BE2C (cell line): ENCODE results near the gene ARMCX2.
A peak's percentile ranks its signal among the peaks of the same experiment; 100 is the strongest.

ENCODE experiments used
- DNase-seq: peaks from one replicate; pipeline ENCODE4 v3.0.0-alpha.2; 2020
- H3K27me3 ChIP-seq: fragments of 250-450 bp; sonication (Bioruptor Pico); 2 replicates; pipeline ENCODE4 v1.5.1; 2020; ENCODE audit warnings: mild to moderate bottlenecking
- H3K36me3 ChIP-seq: fragments of 250-450 bp; sonication (Bioruptor Pico); 2 replicates; pipeline ENCODE4 v1.5.1; 2020; ENCODE audit warnings: mild to moderate bottlenecking
- H3K4me1 ChIP-seq: fragments of 250-450 bp; sonication (Bioruptor Pico); 2 replicates; pipeline ENCODE4 v1.5.1; 2020
- H3K4me3 ChIP-seq: 2 replicates; pipeline ENCODE4 v1.5.1; 2011; ENCODE audit warnings: low read depth, low read length
- H3K9me3 ChIP-seq: fragments of 250-450 bp; sonication (Bioruptor Pico); 2 replicates; pipeline ENCODE4 v1.5.1; 2020
- CTCF ChIP-seq: IDR thresholded peaks from 2 replicates; pipeline ENCODE4 v1.5.1; 2012; ENCODE audit warnings: mild to moderate bottlenecking, low read depth, low read length

The ARMCX2 gene

GRCh38 chrX:101685923-101686322, 26.3 kb upstream of the ARMCX2 start:
- H3K4me3 ChIP-seq, result no peak overlapping the region
- no peaks in the 10 kb centered on the region for H3K4me1 ChIP-seq
- no peaks in the 10 kb centered on the region for H3K36me3 ChIP-seq
- no peak for TF ChIP-seq CTCF
- no peaks in the 10 kb centered on the region for H3K9me3 ChIP-seq
- no peaks in the 10 kb centered on the region for H3K27me3 ChIP-seq
- DNase-seq, result no peak

- H3K4me1 ChIP-seq, result no peaks in the 10 kb centered on the region
- H3K9me3 ChIP-seq, result no peaks in the 10 kb centered on the region
- no peak for DNase-seq
- no peaks in the 10 kb centered on the region for H3K27me3 ChIP-seq
- no peaks in the 10 kb centered on the region for H3K36me3 ChIP-seq
- no peak for TF ChIP-seq CTCF
- no peak overlapping the region for H3K4me3 ChIP-seq
Observed at GRCh38 chrX:101682723-101683122, 23.1 kb upstream of the ARMCX2 start.

- Histone ChIP-seq H3K4me1 (no peaks in the 10 kb centered on the region), H3K4me3 (no peak overlapping the region), H3K36me3 (no peaks in the 10 kb centered on the region), H3K9me3 (no peaks in the 10 kb centered on the region), H3K27me3 (no peaks in the 10 kb centered on the region)
- no peak for DNase-seq
- TF ChIP-seq CTCF, result no peak
Observed at GRCh38 chrX:101677028-101677427, 17.4 kb upstream of the ARMCX2 start.

- no peaks in the 10 kb centered on the region for H3K9me3 ChIP-seq
- H3K27me3 ChIP-seq, result no peaks in the 10 kb centered on the region
- no peaks in the 10 kb centered on the region for H3K4me1 ChIP-seq
- no peaks in the 10 kb centered on the region for H3K36me3 ChIP-seq
- DNase-seq, result no peak
- H3K4me3 ChIP-seq, result no peak overlapping the region
- no peak for TF ChIP-seq CTCF
Observed at GRCh38 chrX:101676571-101676970, 16.9 kb upstream of the ARMCX2 start.

- Histone ChIP-seq H3K36me3 (no peaks in the 10 kb centered on the region), H3K4me1 (no peaks in the 10 kb centered on the region), H3K9me3 (no peaks in the 10 kb centered on the region), H3K4me3 (no peak overlapping the region), H3K27me3 (no peaks in the 10 kb centered on the region; the same call in 1 of the 2 replicates)
- DNase-seq, result no peak
- no peak for TF ChIP-seq CTCF
Observed at GRCh38 chrX:101668143-101668542, 8.5 kb upstream of the ARMCX2 start.

GRCh38 chrX:101658661-101659491, 774 bp downstream of the ARMCX2 start:
- no peaks in the 10 kb centered on the region; the same call in 1 of the 2 replicates for H3K27me3 ChIP-seq
- H3K36me3 ChIP-seq, result no peaks in the 10 kb centered on the region
- no peak for TF ChIP-seq CTCF
- no peaks in the 10 kb centered on the region for H3K9me3 ChIP-seq
- H3K4me1 ChIP-seq, result no peaks in the 10 kb centered on the region
- H3K4me3 ChIP-seq, result peak overlapping the region; percentile 73
- peak; percentile 64 for DNase-seq
